PC-3 (cell line): ENCODE measurements around the gene PIK3R3.

ENCODE experiments used
- EZH2 ChIP-seq: fragments of 300-600 bp; sonication (generic); IDR thresholded peaks from one replicate; pipeline ENCODE4 v1.6.1; 2017; ENCODE audit warnings: antibody characterized with exemption, mild to moderate bottlenecking, low read length; ENCODE audit not compliant: unreplicated experiment
- EZH2phosphoT487 ChIP-seq: fragments of 300-600 bp; sonication (generic); IDR thresholded peaks from 2 replicates; pipeline ENCODE4 v1.6.1; 2018; ENCODE audit warnings: mild to moderate bottlenecking, antibody characterized with exemption, low read length, borderline replicate concordance
- TF ChIP-seq, protein P1 (sequence below): fragments of 300-600 bp; sonication (generic); conservative IDR thresholded peaks from 2 replicates; pipeline ENCODE4 v1.5.1; 2017; ENCODE audit warnings: antibody characterized with exemption, low read depth, mild to moderate bottlenecking, low read length

DNA sequence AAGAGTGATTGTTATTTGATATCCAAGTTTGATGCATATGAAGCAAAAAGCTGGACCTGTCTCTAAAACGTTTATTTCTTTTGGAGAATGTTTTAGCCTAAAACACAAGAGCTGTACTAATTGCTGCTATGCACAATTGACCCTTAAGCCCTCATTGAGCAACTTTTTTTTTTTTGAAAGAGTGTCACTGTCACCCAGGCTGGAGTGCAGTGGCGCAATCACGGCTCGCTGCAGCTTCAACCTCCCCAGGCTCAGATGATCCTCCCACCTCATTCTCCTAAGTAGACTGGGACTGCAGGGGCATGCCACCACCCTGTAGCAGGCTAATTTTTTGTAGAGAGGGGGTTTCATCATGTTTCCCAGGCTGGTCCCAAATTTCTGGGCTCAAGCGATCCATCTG is 129.1 kb downstream of the PIK3R3 start:
- TF ChIP-seq, protein P1, sequence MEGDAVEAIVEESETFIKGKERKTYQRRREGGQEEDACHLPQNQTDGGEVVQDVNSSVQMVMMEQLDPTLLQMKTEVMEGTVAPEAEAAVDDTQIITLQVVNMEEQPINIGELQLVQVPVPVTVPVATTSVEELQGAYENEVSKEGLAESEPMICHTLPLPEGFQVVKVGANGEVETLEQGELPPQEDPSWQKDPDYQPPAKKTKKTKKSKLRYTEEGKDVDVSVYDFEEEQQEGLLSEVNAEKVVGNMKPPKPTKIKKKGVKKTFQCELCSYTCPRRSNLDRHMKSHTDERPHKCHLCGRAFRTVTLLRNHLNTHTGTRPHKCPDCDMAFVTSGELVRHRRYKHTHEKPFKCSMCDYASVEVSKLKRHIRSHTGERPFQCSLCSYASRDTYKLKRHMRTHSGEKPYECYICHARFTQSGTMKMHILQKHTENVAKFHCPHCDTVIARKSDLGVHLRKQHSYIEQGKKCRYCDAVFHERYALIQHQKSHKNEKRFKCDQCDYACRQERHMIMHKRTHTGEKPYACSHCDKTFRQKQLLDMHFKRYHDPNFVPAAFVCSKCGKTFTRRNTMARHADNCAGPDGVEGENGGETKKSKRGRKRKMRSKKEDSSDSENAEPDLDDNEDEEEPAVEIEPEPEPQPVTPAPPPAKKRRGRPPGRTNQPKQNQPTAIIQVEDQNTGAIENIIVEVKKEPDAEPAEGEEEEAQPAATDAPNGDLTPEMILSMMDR, result no peak
- TF ChIP-seq EZH2phosphoT487, result no peak
- no peak for TF ChIP-seq EZH2
